ENCODE data around the gene USP31.

USP31 gene

GRCh38 chr16:23080747-23081146, 68.5 kb downstream of the USP31 start:
- peak overlapping the region; percentile 73 for H3K27ac ChIP-seq
- TF ChIP-seq CTCF (conservative IDR thresholded peaks at IDR 0.05), result no peak

- H3K27ac ChIP-seq, result peak overlapping the region; percentile 73
- TF ChIP-seq CTCF (conservative IDR thresholded peaks at IDR 0.05), result no peak
Measured at GRCh38 chr16:23080329-23080728, 68.9 kb downstream of the USP31 start.

GRCh38 chr16:23079675-23080301, 69.5 kb downstream of the USP31 start:
- no peak for TF ChIP-seq CTCF (conservative IDR thresholded peaks at IDR 0.05)
- peak overlapping the region; percentile 73 for H3K27ac ChIP-seq

GRCh38 chr16:23074423-23074822, 74.8 kb downstream of the USP31 start:
- H3K27ac ChIP-seq, result no peak overlapping the region
- TF ChIP-seq CTCF (conservative IDR thresholded peaks at IDR 0.05), result no peak

GRCh38 chr16:23072769-23073549, 76.3 kb downstream of the USP31 start:
- no peak; the same call in 1 of the 2 replicates for TF ChIP-seq CTCF (conservative IDR thresholded peaks at IDR 0.05)
- H3K27ac ChIP-seq, result peak overlapping the region; percentile 48

DNA sequence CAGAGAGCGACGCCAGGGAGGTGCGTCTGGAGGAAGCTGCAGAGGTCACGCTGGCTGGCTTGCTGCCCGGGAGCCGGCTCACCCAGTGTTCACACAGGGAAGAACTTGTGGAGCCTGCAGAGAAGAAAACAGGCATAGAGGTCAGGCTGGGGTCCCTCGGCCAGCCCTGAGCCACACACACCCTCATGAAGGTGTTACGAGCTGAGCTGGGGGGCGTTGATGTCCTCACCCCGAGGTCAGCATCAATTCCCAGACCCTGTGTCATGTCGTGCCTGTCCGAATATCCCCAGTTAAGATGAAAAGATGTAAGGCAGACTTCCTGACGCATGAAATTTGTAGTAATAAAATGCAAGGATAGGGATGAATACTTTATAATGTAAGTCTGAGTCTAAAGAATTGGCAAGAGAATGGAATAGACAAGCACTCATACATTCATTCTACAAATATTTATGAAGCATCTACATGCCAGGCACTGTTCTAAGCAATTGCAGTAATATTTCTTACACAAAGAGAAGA, 77.1 kb downstream of the USP31 start:
- TF ChIP-seq CTCF (conservative IDR thresholded peaks at IDR 0.05), result no peak
- H3K27ac ChIP-seq, result peak overlapping the region; percentile 48

- TF ChIP-seq CTCF (conservative IDR thresholded peaks at IDR 0.05), result no peak
- H3K27ac ChIP-seq, result peak overlapping the region; percentile 48
Measured at GRCh38 chr16:23071196-23072083, 77.8 kb downstream of the USP31 start.

All from VCaP (cell line).